ENCODE data around the gene PRR23E.

Gene PRR23E, protein sequence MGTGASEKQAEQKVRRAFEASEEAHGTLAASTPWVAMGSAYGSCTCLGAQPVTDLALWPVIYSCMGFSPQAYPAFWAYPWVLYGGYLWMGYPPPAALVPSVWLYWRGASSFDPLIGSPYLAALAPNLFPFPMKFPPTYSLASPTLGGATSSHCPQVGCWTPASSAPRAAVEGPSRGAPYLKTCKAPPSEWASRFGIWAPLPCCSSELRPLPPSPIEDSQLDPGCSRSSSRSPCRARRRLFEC

DNA sequence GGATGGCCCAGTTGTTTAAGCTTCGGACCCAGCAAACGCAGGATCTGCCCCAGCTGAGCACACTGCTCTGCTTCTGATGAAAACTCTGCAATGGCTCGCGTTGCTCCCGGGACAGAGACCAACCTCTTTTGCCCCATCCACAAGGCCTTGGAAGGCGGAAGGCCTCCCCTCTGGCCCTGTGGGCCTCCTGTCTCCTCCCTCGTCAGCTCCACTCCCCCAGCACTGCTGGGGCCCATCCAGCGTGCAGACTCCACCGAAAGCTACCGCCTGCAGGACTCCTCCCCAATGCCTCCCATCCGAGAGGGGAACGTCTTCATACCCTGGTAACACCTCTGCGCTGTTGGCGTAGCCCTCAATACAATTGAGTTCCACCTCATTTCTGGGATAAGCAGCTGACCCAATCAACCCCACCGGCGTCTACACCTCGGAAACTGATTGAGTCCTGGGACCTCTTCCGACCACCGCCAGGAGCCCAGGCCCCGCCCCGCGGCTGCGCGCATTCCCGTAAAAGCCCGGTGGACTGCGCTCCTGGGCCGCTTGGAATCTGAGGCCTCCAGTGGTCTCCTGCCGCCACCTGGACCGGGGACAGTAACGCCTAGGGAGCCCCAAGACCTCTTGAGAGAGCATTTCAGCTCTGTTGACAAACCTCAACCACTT is at the start of gene PRR23E:
Gene PRR23E, plus strand, starts transcription at position 556 of the 657 bp plus-strand sequence. CDS start 3,555 bp downstream, outside the sequence.
- no peak for DNase-seq

- DNase-seq: no peak
Measured at GRCh38 chr3:127143172-127143571, 49.8 kb upstream of the PRR23E start.

DNA sequence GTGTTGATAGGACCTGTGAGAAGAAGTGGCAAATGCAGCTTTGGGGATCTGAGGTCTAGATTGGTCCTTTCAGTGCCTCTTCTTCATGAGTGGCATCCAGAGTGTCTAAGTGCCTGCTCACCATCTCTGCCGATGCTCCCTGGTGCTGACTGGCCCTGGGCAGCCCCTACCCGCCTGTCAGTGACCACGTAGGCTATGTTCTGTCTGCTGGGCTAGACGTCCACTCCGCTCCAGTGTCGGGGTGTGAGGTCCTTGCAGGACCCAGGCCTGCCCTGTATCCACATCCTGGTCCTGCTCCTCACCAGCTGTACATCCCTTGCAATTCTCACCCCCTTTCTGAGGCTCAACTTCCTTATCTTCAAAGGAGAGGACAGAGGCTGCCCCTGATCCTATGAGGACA is 48.3 kb upstream of the PRR23E start:
- DNase-seq: no peak

DNA sequence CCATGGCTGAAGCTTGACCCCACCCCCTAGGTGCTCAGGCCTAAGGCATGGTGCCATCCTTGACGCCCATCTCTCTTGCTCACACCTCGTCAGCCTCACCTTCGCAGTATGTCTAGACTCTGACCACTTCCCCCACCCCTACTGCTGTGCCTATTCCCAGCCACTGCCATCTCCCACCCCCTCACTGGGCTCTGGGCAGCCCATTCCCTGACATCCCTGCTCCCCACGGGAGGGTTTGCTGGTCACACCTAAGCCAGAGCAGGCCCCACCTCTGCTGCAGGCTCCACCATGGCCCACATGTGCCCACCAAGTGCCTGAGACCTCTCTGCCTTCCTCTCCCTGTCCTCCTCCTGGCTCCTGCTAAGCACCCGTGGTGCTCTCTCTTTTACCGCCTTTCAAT is 47.7 kb upstream of the PRR23E start:
- no peak for DNase-seq

- DNase-seq: no peak
Measured at GRCh38 chr3:127147291-127147885, 45.5 kb upstream of the PRR23E start.

DNA sequence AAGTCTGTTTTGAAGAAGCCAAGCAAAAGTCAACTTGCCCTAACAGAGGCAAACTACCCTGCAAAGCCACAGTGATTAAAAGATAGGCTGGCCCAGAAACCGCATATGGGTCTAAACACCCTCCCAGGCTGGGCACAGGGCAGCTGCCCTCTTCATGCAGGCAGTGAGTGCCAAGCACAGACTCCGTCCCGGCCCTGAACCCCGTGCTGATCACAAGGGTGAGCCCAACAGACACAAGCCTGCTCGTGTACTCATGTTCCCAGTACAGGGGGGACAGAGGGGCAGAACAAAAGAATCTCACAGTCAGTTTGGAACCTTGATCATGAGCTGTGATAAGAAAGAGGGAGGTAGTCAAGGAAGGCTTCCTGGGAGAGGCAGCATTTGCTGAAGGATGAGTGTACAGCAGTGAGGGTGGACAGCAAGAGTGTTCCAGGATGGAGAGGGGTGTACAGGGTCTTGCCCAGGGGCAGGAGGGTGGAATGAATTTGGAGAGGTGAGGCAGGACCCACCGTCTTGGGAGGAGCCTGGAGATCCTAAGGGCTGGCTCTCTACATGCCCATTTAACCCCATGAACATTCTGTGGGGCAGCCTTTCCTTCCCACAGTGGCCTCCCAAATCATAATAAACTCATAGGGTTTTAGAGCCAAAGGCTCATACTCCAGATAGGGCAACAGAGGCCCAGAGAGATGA is 43.2 kb upstream of the PRR23E start:
- DNase-seq: no peak

- no peak for DNase-seq
Measured at GRCh38 chr3:127150513-127151250, 42.2 kb upstream of the PRR23E start.

GRCh38 chr3:127151251-127151564 is 41.7 kb upstream of the PRR23E start:
- DNase-seq: no peak

DNA sequence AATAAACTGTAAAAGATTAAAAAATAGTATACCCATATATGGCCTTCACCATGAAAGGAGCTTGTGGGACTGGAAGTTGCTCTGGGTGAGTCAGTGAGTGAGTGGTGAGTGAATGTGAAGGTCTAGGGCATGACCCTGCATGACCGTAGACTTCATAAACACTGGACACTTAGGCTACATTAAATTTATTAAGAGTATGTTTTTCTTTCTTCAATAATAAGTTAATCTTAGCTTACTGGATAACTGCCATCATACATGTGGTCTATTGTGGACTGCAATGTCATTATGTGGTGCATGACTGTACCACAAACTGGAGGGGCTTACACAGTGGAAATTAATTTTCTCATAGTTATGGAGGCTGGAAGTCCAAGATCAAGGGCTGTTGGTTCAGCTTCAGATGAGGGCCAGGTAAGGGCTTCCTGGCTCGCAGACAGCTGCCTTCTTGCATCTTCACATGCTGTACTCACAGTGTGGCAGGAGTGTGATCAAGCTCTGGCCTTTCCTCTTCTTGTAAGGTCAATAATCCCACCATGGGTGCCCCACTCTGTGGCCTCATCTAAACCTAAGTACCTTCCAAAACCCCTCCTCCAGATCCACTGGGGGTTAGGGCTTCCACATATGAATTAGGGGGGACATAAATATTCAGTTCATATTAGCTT is 40.8 kb upstream of the PRR23E start:
- DNase-seq: no peak

DNA sequence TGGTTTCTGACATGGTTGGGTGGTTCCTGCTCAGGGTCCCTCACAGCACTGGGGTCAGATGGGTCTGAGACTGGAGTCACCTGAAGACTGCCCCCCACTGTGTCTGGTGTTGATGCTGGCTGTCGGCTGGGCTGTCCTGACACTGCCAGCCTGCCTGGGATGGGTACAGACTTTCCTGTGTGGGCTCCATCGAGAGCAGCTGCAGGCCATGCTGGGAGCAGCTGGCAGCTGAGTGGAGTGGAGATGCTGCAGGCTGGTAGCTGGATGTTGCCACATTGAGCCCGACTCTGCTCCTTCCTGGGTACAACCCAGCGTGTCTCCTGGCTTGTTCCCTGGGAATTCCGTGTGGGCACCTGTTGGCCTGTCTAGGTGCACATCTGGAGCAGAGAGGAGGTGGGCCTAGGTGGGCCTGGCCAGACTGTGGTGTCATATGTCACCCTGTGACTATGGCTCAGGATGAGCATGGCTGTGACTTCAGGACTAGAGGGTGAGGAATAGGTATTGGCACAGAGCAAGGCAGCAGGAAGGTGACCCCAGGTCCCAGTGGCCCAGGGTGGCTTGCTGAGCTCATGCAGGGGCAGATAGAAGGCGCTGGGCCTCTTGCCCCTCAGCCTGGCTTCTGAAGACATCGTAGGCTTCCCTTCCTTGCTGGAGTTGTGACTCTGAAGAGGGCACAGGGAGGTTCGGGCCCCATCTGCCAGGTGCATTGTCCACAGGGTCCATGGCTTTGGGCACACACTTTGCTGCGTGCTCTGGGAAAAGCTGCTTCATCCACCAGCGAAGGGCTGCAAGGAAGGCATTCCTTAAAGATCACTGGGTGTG is 40.0 kb upstream of the PRR23E start:
- no peak for DNase-seq

DNA sequence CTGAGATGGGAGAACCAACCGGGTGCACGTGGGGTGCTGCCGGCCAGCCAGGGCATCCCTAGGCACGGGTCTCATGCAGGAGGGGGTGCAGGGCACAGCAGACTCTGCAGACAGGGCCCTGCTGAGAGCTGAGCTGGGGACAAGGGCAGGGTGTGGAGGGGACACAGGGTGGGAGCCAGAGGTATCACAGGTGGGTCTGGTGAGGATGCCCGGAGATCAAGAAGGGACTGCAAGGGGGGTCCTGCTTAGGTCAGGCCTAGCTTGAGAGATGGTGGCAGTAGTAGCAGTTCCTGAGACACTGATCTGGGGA is 39.5 kb upstream of the PRR23E start:
- no peak for DNase-seq

GRCh38 chr3:127156338-127157050 is 36.4 kb upstream of the PRR23E start:
- no peak for DNase-seq

DNA sequence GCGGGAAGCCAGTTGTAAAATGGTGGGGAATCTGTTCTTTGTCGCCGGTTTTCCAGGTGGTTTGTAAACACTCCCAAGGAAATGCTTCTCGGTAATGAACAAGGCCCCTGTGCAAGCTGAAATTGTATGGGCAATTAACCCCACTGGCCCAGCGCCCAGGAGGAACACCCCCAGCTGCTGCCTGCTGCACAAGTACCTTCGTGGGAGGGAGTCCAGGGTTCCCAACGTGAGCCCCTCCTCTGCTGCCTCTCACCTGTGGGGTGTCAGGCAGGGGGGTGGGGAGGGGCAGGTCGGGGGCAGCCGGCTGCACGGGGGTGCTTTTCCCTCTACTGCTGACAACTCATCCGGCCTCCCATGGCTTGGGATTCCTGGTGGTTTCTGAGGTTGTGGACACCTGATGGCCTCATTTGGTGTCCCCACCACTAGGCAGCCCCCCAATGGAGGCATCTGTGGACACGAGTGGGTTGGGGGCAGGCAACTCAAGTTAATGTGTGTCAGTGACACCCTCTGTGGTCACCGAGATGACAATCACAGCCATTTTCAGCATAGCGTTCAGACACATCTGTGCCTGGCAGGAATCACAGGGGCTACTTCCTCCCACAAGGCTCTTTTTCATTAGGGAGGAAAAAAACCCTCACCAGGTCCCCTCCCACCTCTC is 35.6 kb upstream of the PRR23E start:
- DNase-seq: peak; percentile 66

GRCh38 chr3:127158614-127159229 is 34.2 kb upstream of the PRR23E start:
- no peak for DNase-seq

DNA sequence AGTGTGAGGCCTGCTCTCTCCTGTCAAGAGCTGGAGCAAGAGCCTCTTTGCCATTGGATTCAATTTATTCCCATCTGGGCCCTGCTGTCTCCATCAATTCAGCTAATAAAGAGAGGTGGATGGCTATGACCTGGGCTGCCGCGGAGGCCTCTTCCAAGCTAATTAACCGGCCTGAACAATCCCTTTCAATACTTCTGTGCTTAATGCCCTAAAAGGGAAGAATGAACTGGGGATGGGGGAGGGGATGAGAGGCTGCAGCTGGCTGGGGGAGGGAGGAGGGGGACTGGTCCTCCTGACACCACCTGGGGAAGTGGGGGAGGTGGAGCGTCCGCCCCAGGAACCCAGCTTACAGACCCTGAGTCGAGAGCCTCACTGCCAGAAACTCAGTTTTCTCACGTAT is 33.4 kb upstream of the PRR23E start:
- peak; percentile 61 for DNase-seq

DNA sequence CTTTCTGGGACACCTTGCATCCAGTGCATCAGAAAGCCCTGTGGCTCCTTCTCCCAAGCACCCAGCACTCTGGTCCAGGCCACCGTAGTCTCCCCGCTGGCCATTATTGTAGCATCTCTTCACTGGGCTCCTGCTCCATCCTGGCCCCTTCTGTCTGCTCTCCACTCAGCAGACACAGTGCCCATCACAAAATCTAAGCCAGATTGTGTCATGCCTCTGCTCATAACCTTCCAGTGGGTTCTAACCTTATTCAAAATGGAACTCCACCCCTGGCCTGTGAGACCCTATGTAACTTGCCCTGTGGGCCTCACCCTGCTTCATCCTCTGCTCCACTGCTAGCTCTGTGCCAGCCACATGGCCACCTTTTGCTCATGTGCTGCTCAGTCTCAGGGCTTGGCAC is 31.7 kb upstream of the PRR23E start:
- DNase-seq: no peak

DNA sequence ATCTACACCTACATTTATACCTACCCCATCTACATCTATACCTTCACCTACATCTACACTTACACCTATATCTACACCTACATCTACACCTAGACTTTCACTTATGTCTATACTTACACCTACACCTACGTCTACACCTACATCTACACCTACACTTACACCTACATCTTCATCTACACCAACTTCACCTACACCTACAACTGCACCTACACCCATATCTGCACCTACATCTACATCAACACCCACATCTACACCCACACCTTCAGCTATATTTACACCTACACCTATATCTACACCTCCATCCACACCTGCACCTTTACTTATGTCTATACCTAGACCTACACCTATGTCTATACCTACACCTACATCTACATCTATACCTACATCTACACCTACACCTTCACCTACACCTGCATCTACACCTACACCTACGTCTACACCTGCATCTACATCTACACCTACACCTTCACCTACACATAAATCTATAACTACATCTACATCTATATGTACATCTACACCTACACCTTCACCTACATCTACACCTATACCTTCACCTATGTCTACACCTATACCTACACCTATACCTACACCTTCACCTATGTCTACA is 30.9 kb upstream of the PRR23E start:
- no peak for DNase-seq

- no peak for DNase-seq
Measured at GRCh38 chr3:127162947-127163645, 29.8 kb upstream of the PRR23E start.

GRCh38 chr3:127164615-127165014 is 28.3 kb upstream of the PRR23E start:
- DNase-seq: no peak
